NOMO-1 (cell line): ENCODE measurements around the gene SMIM1.
A peak's percentile ranks its signal among the peaks of the same experiment; 100 is the strongest.

Experiments used
- DNase-seq, 2 experiments: peaks; one replicate each; lab custom pipeline; 2025; ENCODE audit not compliant: unreplicated experiment in 2 of 2; lab: John Stamatoyannopoulos, UW

The SMIM1 gene

GRCh38 chr1:3775490-3776230, 3.1 kb downstream of the SMIM1 start:
- peak; percentile 32 to 76 for DNase-seq

DNA sequence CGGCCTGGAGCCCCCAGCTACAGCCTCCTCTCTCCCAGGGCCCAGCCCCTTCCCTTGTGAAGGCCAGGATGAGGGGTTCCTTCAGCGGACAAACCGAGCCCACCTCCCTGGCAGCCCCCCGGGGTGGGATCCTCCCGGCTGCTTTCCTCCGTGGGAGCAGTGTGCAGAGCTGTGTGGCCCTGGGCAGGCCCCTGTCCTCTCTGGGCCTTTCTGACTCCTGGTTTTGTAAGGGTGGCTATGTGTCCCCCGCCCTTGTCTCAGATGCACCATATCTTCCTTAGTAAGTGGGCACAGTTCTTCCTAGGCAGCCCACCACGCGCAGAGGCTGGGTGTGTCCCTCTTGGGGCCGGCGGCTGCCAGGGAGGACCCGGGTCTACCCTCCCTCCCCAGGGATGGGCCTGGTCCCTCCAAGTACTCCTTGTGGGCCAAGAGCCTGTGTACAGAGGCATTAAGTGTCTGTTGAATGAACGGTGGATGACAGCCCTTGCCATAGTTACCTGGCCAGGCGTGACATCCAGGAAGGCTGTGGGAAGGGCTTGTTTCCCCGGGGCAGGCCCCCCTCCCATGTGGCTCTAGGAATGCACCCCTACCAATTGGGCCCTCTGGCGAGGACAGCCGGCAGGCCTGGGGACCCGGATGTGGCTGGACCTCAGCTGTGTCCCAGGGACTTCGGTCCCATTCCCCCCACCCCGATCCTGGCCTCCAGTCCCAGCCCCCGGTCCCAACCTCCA, 3.8 kb downstream of the SMIM1 start:
- no peak for DNase-seq

DNA sequence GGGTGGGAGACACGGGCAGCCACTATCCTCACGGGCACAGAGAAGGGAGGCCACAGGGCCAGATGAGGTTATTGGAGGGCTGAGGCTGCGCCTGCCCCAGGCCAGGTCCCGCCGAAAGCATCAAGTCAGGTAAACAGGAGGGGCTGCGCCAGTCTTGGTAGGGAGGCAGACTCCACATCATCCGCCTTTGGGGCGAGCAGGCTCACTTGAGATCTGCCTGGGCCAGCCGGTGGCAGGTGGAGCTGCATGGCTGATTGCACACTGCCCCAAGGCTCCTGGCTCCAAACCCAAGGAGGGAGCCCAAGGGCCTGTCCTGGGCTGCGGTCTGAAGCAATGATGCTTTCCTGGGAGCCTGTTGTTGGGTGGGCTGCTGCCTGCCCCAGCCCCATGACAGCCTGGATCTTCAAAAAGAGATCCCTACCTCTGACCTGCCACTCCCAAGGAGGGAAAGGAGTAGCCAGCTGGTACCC, 4.6 kb downstream of the SMIM1 start:
- no peak for DNase-seq

GRCh38 chr1:3777647-3778589, 5.4 kb downstream of the SMIM1 start:
- DNase-seq = no peak

GRCh38 chr1:3778590-3779264, 6.2 kb downstream of the SMIM1 start:
- no peak for DNase-seq

DNA sequence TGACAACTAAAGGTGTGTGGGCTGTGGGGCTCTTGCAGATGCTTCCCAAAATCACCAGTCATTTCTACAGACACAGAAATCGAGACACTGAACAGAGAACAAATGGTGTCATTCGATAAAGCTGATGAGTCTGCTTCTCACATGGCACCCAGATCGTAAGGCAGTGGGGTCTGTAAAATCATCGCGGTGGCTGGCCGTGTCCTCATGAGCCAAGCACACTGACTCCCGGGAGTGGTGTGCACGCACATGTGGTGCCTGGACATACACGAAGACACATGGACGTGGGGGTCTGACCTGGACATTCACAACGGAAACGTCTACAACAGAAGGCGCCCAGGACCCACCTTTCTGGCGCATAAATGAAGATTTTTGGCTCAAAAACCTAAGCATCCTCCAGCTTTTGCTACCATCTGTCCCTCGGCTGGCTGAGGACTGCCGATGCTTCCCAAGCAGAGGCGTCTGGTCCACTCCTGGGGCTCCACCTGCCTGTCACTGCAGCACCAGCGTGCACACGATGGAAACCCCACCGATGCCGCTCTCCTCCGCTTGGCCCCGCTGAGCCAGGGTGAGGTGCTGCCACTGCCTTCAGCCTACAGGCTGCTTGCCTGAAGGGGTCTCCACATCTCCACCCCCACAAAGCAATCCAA, 6.8 kb downstream of the SMIM1 start:
- no peak for DNase-seq

GRCh38 chr1:3779912-3780416, 7.4 kb downstream of the SMIM1 start:
- DNase-seq = no peak

DNA sequence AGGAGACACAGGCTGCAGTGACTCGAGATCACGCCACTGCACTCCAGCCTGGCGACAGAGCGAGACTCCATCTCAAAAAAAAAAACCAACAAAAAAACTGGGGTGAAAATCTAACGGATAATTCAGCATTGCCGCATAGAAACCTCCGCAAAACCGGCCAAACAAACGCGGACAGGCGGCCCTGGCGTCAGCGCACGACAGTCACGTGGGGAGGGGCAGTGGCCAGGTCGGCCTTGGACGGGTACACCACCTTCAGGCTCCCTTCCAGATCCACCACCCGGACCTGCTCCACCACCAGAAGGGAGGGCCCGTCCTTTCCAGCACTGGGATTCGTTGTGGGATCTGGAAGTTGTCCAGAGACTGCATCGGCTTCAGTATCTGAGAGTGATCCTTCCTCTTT, 8.4 kb downstream of the SMIM1 start:
- DNase-seq = no peak

DNA sequence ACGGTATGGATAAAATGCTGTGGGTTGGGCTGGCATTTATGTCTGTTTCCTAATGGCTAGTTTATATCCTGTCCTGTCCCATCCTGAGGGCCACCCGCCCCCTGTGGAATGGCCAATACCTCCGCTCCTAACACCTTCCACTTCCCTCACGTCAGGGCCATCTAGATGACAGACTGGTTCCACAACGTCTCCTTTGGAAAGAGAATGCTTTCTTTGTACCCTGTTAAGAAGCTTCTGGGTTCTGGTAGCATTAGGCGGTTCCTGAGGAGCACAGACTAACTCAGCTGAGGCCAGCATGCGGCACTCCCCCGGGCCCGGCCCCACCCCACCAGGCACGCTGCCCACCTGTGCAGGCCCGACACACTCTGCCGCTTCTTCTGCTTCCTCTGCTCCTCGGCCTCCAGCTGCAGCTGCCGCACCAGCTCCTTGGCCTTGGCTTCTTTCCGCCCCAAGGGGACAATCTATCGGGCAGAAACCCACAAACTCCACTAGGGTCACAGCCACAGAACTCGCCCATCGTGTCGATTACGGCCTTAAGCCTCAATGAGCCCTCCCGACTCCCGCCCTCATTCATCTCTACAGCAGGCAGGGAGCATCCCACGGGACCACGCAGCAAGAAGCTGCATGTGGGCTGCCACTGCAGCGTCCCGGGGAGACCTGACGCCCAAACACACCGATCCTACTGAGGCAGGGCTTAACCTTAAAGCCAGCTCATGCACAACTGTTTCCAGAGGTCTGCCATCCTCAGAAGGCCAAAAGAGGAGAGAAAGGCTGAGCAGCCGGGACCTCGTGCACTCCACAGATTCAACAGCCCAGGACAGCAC, 11.3 kb downstream of the SMIM1 start:
- DNase-seq = no peak

DNA sequence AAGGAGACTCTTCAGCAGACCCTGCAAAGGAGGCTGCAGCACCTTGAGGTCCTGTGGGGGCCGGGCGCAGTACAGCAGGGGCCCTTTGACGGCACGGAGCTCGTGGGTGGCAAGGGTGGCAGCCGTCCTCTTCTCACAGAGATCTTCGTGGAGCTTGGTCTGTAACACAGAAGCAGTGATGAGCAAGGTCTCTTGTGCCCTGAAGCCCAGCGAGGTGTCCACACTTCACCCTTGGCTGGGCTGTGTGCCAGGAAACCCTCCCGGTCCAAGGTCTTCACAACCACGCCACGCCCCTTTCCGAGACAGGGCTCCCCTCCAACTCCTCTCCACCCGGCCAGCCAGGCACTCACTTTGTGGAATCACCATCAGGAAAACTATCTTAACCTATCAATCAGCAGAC, 12.5 kb downstream of the SMIM1 start:
- DNase-seq = no peak

DNA sequence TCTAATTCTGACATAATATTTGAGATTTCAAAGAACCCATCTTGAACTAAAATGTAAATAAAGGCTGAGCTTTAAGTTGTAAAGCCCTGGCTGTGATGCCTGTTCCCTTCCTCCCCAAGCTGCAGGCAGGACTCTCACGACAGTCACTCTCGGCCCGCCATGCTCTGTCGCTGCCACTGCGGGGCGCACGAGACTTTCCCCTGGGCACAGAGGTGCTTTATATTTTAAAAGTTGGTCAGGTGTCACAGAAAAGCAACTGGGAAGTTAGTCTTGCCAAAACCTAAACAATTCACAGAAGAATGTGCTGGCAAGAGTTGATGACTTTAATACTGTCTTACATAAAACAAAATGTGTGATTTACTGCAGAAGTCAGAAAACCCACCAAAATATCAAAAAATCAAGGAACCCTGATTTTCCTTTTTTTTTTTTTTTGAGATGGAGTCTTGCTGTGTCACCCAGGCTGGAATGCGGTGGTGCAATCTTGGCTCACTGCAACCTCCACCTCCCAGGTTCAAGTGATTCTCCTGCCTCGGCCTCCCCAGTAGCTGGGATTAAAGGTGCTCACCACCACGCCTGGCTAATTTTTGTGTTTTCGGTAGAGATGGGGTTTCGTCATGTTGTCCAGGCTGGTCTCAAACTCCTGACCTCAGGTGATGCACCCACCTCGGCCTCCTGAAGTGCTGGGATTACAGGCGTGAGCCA, 13.1 kb downstream of the SMIM1 start:
- no peak for DNase-seq

DNA sequence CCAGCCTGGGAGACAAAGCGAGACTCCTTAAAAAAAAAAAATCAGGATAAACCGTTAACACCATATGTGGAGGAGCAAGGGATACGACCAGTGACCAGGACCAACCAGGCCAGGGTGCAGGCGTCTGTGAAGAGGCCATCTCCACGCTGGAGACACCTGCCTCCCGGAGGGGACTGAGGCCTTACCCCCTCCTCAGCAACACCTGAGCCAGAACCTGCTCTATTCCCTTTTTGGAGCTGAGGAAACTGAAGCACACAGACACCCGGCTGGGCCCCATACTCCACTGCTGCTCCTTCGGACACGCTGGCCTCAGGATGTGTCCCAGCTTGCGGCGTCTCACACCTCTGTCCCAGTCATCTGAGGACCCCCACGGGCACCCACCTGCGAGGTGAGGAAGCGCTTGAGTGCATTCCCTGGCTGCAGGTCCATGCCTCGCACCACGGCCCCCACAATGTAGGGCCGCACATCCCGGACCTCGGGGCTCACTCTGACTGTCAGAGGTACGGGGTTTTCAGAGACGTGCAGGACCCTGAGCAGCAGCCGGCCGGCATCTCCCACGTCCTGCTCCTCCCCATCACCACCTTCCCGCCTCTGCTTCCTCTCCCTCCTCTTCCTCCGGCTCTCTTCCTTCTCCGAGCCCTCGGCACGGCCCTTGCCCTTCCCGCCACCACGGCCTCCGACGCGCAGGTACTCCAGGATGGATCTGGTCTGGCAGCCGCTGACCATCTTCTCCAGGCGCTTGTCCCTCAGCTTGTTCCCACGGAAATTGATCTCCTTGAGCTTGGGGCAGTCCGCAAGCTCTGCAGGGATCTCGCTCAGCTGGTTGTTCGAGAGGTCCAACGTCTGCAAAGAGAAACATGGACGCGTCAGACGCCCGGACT, 14.2 kb downstream of the SMIM1 start:
- no peak for DNase-seq

DNA sequence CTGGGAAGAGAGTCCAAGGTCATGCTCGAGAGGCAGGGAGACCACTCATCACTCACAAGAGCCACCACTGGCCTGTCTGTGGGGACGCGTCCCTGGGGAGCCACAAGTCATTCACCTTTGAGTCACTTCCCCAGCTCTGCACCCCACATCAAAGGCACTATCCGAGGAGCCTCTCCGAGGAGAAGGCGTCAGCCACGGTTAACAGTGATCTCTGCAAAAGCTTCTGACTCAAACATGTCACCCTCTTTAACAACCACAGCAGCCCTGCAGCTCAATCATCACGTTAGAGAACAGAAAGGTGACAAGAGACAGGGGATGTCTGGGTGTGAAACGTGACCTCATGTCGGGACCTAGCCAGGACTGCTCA, 14.8 kb downstream of the SMIM1 start:
- no peak for DNase-seq

GRCh38 chr1:3787745-3788605, 15.4 kb downstream of the SMIM1 start:
- DNase-seq = no peak

GRCh38 chr1:3788756-3789420, 16.3 kb downstream of the SMIM1 start:
- DNase-seq = no peak
